OCI-LY1 (cell line): Measurements from ENCODE around the gene SKAP2.

Source experiments
- H2AFZ ChIP-seq: fragments of 200-600 bp; sonication (generic), shearing (Covaris generic); 2 replicates; pipeline ENCODE4 v1.6.0; 2014; ENCODE audit warnings: antibody characterized with exemption, mild to moderate bottlenecking, low read length
- H3F3A ChIP-seq: fragments of 200-600 bp; sonication (generic), shearing (Covaris generic); 2 replicates; pipeline ENCODE4 v1.6.0; 2014; ENCODE audit warnings: mild to moderate bottlenecking, antibody characterized with exemption, low read length, moderate library complexity; ENCODE audit not compliant: insufficient read depth
- H3K27ac ChIP-seq: fragments of 200-600 bp; sonication (generic); 2 replicates; pipeline ENCODE4 v1.5.1; 2014; ENCODE audit warnings: low read length, mixed run types, mild to moderate bottlenecking, low read depth; ENCODE audit not compliant: poor library complexity, severe bottlenecking
- H3K27me3 ChIP-seq: fragments of 200-600 bp; sonication (generic); 2 replicates; pipeline ENCODE4 v1.6.0; 2014; ENCODE audit warnings: antibody characterized with exemption, mild to moderate bottlenecking, low read length, moderate library complexity; ENCODE audit not compliant: insufficient read depth
- H3K36me3 ChIP-seq: fragments of 200-600 bp; sonication (generic); 2 replicates; pipeline ENCODE4 v1.6.1; 2014; ENCODE audit warnings: mild to moderate bottlenecking, antibody characterized with exemption, low read length, moderate library complexity, mixed read lengths; ENCODE audit not compliant: insufficient read depth
- H3K4me1 ChIP-seq: fragments of 200-600 bp; sonication (generic); 2 replicates; pipeline ENCODE4 v1.5.1; 2014; ENCODE audit warnings: mild to moderate bottlenecking, low read length, moderate library complexity; ENCODE audit not compliant: insufficient read depth, severe bottlenecking
- H3K4me2 ChIP-seq: fragments of 200-600 bp; sonication (generic), shearing (Covaris generic); 2 replicates; pipeline ENCODE4 v1.6.1; 2014; ENCODE audit warnings: low read length
- H3K4me3 ChIP-seq: fragments of 200-600 bp; sonication (generic); 2 replicates; pipeline ENCODE4 v1.5.1; 2014; ENCODE audit warnings: low read length, low read depth, mild to moderate bottlenecking, mixed read lengths; ENCODE audit not compliant: poor library complexity, severe bottlenecking
- H3K79me2 ChIP-seq: fragments of 200-600 bp; shearing (Covaris generic); 2 replicates; pipeline ENCODE4 v1.6.1; 2016; ENCODE audit warnings: mixed run types, low read length, mixed read lengths; ENCODE audit not compliant: insufficient read depth
- H3K9ac ChIP-seq: fragments of 200-600 bp; sonication (generic), shearing (Covaris generic); 2 replicates; pipeline ENCODE4 v1.6.1; 2014; ENCODE audit warnings: mild to moderate bottlenecking, low read length, mixed read lengths
- H3K9me2 ChIP-seq: fragments of 200-600 bp; sonication (generic), shearing (Covaris generic); 2 replicates; pipeline ENCODE4 v1.6.1; 2014; ENCODE audit warnings: low read depth, mild to moderate bottlenecking, low read length, mixed read lengths
- H3K9me3 ChIP-seq: fragments of 200-600 bp; shearing (Covaris generic); 2 replicates; pipeline ENCODE4 v1.6.1; 2014; ENCODE audit warnings: low read length, mixed read lengths
- H4K20me1 ChIP-seq: fragments of 200-600 bp; sonication (generic), shearing (Covaris generic); 2 replicates; pipeline ENCODE4 v1.6.0; 2016; ENCODE audit warnings: mild to moderate bottlenecking, low read length; ENCODE audit not compliant: insufficient read depth
- EZH2 ChIP-seq: fragments of 200-600 bp; sonication (generic), shearing (Covaris generic); IDR thresholded peaks from 2 replicates; pipeline ENCODE4 v1.8.0; 2017; ENCODE audit warnings: borderline replicate concordance, mixed run types, mild to moderate bottlenecking, antibody characterized with exemption, low read length, moderate library complexity, mixed read lengths
- TF ChIP-seq, protein P1 (sequence below): fragments of 200-600 bp; sonication (generic), shearing (Covaris generic); IDR thresholded peaks from 2 replicates; pipeline ENCODE4 v1.5.1; 2017; ENCODE audit warnings: mild to moderate bottlenecking, antibody characterized with exemption, low read length, moderate library complexity, mixed read lengths

The SKAP2 gene

DNA sequence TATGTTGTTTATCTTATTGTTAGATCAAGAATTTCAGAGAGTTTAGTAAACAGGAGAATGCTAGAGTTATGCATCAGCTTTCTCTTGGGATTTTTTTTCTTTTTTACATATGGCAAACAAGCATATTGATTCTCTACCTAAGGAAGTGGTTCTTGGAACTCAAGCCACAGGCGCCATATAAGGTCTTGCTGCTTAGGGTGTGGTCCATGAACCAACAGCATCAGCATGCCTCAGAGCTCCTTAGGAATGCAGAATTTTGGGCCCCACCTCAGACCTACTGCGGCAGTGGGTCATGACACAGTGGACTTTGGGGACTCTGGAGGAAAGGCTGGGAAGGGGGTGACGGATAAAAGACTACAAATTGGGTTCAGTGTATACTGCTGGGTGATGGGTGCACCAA is 230.8 kb downstream of the SKAP2 start:
- Histone ChIP-seq H2AFZ (no peak overlapping the region), H3K36me3 (no peaks in the 10 kb centered on the region), H3K27me3 (peaks cover 5% of the 10 kb centered on the region; the same call in 1 of the 2 replicates), H3K4me1 (no peaks in the 10 kb centered on the region), H3K9me2 (no peaks in the 10 kb centered on the region), H3K4me2 (no peak overlapping the region), H3K79me2 (no peaks in the 10 kb centered on the region), H4K20me1 (no peaks in the 10 kb centered on the region), H3K9ac (no peak overlapping the region), H3K9me3 (no peaks in the 10 kb centered on the region), H3F3A (no peaks in the 10 kb centered on the region), H3K4me3 (no peak overlapping the region), H3K27ac (no peak overlapping the region)
- no peak for TF ChIP-seq EZH2
- TF ChIP-seq, protein P1, sequence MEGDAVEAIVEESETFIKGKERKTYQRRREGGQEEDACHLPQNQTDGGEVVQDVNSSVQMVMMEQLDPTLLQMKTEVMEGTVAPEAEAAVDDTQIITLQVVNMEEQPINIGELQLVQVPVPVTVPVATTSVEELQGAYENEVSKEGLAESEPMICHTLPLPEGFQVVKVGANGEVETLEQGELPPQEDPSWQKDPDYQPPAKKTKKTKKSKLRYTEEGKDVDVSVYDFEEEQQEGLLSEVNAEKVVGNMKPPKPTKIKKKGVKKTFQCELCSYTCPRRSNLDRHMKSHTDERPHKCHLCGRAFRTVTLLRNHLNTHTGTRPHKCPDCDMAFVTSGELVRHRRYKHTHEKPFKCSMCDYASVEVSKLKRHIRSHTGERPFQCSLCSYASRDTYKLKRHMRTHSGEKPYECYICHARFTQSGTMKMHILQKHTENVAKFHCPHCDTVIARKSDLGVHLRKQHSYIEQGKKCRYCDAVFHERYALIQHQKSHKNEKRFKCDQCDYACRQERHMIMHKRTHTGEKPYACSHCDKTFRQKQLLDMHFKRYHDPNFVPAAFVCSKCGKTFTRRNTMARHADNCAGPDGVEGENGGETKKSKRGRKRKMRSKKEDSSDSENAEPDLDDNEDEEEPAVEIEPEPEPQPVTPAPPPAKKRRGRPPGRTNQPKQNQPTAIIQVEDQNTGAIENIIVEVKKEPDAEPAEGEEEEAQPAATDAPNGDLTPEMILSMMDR: no peak

DNA sequence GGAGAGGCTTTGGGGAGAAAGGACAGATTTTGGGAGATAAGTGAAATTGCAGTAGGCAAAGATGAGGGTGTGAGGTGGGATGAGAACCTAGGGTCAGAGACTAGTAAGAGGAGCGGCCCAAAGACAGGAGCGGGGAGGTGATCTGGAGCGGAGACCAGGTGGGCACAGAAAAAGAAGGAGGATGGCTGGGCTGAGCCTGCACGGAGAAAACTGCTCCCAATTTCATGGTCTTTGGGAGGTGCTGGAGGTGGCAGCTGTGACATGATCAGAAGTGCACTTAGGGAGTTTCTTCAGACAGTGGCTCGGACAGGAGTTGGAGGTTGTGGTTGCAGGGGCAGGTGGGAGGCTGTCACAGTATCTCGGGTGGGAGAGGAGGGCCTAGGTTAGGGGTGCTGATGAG is 232.8 kb downstream of the SKAP2 start:
- Histone ChIP-seq H2AFZ (no peak overlapping the region), H3F3A (no peaks in the 10 kb centered on the region), H3K27ac (no peak overlapping the region), H4K20me1 (no peaks in the 10 kb centered on the region), H3K4me3 (no peak overlapping the region), H3K4me2 (no peak overlapping the region), H3K9me3 (no peaks in the 10 kb centered on the region), H3K9ac (no peak overlapping the region), H3K36me3 (no peaks in the 10 kb centered on the region), H3K4me1 (no peaks in the 10 kb centered on the region), H3K27me3 (peaks cover 12% of the 10 kb centered on the region; the same call in 1 of the 2 replicates), H3K9me2 (no peaks in the 10 kb centered on the region), H3K79me2 (no peaks in the 10 kb centered on the region)
- TF ChIP-seq EZH2: no peak
- TF ChIP-seq, protein P1: no peak

DNA sequence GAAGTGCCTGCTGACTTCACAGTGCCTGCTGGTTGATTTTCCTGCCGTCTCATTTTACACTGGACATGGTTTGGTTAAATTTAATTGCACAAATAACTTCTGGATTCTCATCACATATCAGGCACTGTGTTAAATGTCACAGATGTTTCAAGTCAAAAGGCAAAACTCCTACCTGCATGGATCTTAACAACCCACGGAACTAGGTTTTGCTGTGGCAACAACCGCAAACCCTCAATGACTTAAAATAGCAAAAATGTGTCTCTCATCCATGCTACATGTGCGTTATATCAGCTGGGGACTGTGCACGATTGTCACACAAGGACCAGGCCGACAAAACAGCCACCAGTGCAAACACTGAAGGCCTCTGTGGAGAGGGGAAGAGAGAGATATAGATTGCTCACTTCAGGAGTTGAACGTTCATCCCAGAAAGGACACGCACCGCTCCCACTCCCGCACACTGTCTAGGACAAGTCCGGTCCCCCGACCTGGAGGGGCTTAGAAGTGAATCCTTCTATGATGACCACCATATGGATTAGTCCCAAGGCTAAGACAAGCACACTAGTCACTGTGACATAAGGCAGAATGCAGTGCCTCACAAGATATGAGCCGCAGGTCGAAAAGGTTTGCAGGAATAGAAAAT is 233.3 kb downstream of the SKAP2 start:
- no peak for TF ChIP-seq EZH2
- TF ChIP-seq, protein P1: no peak
- H3F3A ChIP-seq: no peaks in the 10 kb centered on the region
- no peaks in the 10 kb centered on the region for H3K36me3 ChIP-seq
- no peak overlapping the region for H3K9ac ChIP-seq
- no peaks in the 10 kb centered on the region for H3K9me2 ChIP-seq
- H2AFZ ChIP-seq: no peak overlapping the region
- no peak overlapping the region for H3K27ac ChIP-seq
- peaks cover 12% of the 10 kb centered on the region; the same call in 1 of the 2 replicates for H3K27me3 ChIP-seq
- H3K9me3 ChIP-seq: no peaks in the 10 kb centered on the region
- no peak overlapping the region for H3K4me3 ChIP-seq
- H3K4me2 ChIP-seq: no peak overlapping the region
- no peaks in the 10 kb centered on the region for H4K20me1 ChIP-seq
- H3K4me1 ChIP-seq: no peaks in the 10 kb centered on the region
- no peaks in the 10 kb centered on the region for H3K79me2 ChIP-seq
